Nephron (organoid): ENCODE data around the gene CAPZA2.

Experiments
- H3K27ac Mint-ChIP-seq, 3 experiments: 2 replicates each; pipeline ENCODE4 v1.8.0; 2020; ENCODE audit warnings: mixed read lengths in 3 of 3, mild to moderate bottlenecking in 2 of 3, moderate library complexity in 1 of 3
- H3K27me3 Mint-ChIP-seq: 2 replicates; pipeline ENCODE4 v1.8.0; 2021; ENCODE audit warnings: low read depth, mild to moderate bottlenecking, moderate library complexity, mixed read lengths
- H3K36me3 Mint-ChIP-seq: 2 replicates; pipeline ENCODE4 v1.8.0; 2020; ENCODE audit warnings: low read depth, mixed read lengths
- H3K4me1 Mint-ChIP-seq: 2 replicates; pipeline ENCODE4 v1.8.0; 2020; ENCODE audit warnings: mixed read lengths
- H3K4me3 Mint-ChIP-seq, 3 experiments: 2 replicates each; pipeline ENCODE4 v1.8.0; 2020; ENCODE audit warnings: mild to moderate bottlenecking in 3 of 3, mixed read lengths in 3 of 3, moderate library complexity in 2 of 3
- H3K9me3 Mint-ChIP-seq: 2 replicates; pipeline ENCODE4 v1.8.0; 2020; ENCODE audit warnings: mixed read lengths
- CTCF ChIP-seq, 3 experiments: fragments of 200-600 bp; sonication (generic); IDR thresholded peaks; one replicate each; pipeline ENCODE4 v1.5.0; 2021; ENCODE audit warnings: antibody characterized with exemption in 3 of 3; ENCODE audit not compliant: unreplicated experiment in 3 of 3

CAPZA2 gene

GRCh38 chr7:116897661-116898060, 35.3 kb downstream of the CAPZA2 start:
- Mint-ChIP-seq H3K4me1 (no peaks in the 10 kb centered on the region), H3K27me3 (no peaks in the 10 kb centered on the region), H3K4me3 (no peak overlapping the region), H3K27ac (no peak overlapping the region), H3K36me3 (peaks cover 79% of the 10 kb centered on the region), H3K9me3 (peaks cover 7% of the 10 kb centered on the region)
- TF ChIP-seq CTCF (IDR thresholded peaks at IDR 0.05; ENCODE audit: unreplicated experiment in 3 of 3): no peak

GRCh38 chr7:116899308-116899707, 36.9 kb downstream of the CAPZA2 start:
- H3K4me1 Mint-ChIP-seq: no peaks in the 10 kb centered on the region
- no peak overlapping the region for H3K27ac Mint-ChIP-seq
- TF ChIP-seq CTCF (IDR thresholded peaks at IDR 0.05; ENCODE audit: unreplicated experiment in 3 of 3): no peak
- H3K36me3 Mint-ChIP-seq: peaks cover 79% of the 10 kb centered on the region
- no peak overlapping the region for H3K4me3 Mint-ChIP-seq
- H3K9me3 Mint-ChIP-seq: peaks cover 7% of the 10 kb centered on the region
- H3K27me3 Mint-ChIP-seq: no peaks in the 10 kb centered on the region

GRCh38 chr7:116901143-116901542, 38.8 kb downstream of the CAPZA2 start:
- TF ChIP-seq CTCF (IDR thresholded peaks at IDR 0.05; ENCODE audit: unreplicated experiment in 3 of 3): no peak
- Mint-ChIP-seq H3K4me1 (no peaks in the 10 kb centered on the region), H3K27me3 (no peaks in the 10 kb centered on the region), H3K4me3 (no peak overlapping the region), H3K9me3 (peaks cover 7% of the 10 kb centered on the region), H3K27ac (no peak overlapping the region), H3K36me3 (peaks cover 76% of the 10 kb centered on the region)

- H3K27me3 Mint-ChIP-seq: no peaks in the 10 kb centered on the region
- H3K36me3 Mint-ChIP-seq: peaks cover 74% of the 10 kb centered on the region
- H3K27ac Mint-ChIP-seq: no peak overlapping the region
- H3K9me3 Mint-ChIP-seq: peaks cover 7% of the 10 kb centered on the region
- no peaks in the 10 kb centered on the region for H3K4me1 Mint-ChIP-seq
- no peak overlapping the region for H3K4me3 Mint-ChIP-seq
- no peak for TF ChIP-seq CTCF (IDR thresholded peaks at IDR 0.05; ENCODE audit: unreplicated experiment in 3 of 3)
Measured at GRCh38 chr7:116902867-116903266, 40.5 kb downstream of the CAPZA2 start.

- H3K27me3 Mint-ChIP-seq: no peaks in the 10 kb centered on the region
- H3K4me1 Mint-ChIP-seq: no peaks in the 10 kb centered on the region
- no peak for TF ChIP-seq CTCF (IDR thresholded peaks at IDR 0.05; ENCODE audit: unreplicated experiment in 3 of 3)
- H3K27ac Mint-ChIP-seq: no peak overlapping the region
- peaks cover 1% of the 10 kb centered on the region for H3K9me3 Mint-ChIP-seq
- peaks cover 72% of the 10 kb centered on the region for H3K36me3 Mint-ChIP-seq
- no peak overlapping the region for H3K4me3 Mint-ChIP-seq
Measured at GRCh38 chr7:116906391-116906790, 44.0 kb downstream of the CAPZA2 start.

DNA sequence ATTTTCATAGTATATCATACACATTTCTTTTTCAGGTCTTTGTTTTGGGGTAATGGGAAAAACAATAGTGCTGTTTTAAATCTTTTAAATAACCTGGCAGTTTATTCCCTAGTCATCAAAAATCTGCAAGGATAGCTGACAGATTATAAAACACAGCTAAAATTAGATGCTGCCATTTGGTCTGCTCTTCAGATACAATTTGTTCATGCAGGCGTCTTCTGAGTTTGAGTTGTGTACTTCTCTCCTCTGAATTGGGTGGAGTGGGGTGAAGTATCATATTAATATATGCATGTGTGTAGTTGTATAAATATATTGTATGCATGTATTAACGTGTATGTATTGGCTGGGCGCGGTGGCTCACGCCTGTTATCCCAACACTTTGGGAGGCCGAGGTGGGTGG, 48.0 kb downstream of the CAPZA2 start:
- Mint-ChIP-seq H3K9me3 (peaks cover 3% of the 10 kb centered on the region), H3K27me3 (no peaks in the 10 kb centered on the region), H3K4me3 (no peak overlapping the region), H3K4me1 (no peaks in the 10 kb centered on the region), H3K27ac (no peak overlapping the region), H3K36me3 (peaks cover 76% of the 10 kb centered on the region)
- TF ChIP-seq CTCF (IDR thresholded peaks at IDR 0.05; ENCODE audit: unreplicated experiment in 3 of 3): no peak
